GOT3 (cell line): ENCODE data around the gene WDR55.
"Not testable (repeated sequence)": the region's sequence is repeated elsewhere in the genome, so short reads cannot be mapped to it uniquely, and the experiment has no call there.

Source experiments
- DNase-seq: peaks from one replicate; lab custom pipeline; 2025; ENCODE audit warnings: mixed read lengths; lab: John Stamatoyannopoulos, UW

Gene WDR55

DNA sequence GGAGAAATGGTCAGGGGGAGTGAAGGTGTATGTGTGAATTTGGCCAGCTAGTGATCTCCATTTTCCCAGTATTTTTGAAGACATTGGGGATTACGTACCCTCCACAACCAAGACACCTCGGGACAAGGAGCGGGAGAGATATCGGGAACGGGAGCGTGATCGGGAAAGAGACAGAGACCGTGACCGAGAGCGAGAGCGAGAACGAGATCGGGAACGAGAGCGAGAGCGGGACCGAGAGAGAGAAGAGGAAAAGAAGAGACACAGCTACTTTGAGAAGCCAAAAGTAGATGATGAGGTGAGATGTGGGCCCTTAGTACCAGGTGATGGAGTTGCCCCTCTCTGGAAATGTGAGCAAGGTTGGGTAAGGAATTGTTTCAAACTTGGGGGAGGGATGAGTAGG is 5.8 kb upstream of the WDR55 start:
- no peak for DNase-seq

DNA sequence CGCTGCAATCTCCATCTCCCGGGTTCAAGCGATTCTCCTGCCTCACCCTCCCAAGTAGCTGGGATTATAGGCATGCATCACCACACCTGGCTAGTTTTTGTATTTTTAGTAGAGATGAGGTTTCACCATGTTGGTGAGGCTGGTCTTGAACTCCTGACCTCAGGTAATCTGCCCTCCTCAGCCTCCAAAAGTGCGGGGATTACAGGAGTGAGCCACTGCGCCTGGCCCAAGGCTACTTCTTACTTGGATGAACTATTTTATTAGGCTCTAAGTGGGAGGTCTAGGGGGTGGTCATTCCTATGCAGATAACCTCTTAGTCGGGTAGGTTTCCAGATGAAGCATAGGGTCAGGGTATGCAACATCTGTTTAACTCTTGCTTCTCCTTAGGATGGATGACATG is 4.3 kb upstream of the WDR55 start:
- DNase-seq, result not testable (repeated sequence)

DNA sequence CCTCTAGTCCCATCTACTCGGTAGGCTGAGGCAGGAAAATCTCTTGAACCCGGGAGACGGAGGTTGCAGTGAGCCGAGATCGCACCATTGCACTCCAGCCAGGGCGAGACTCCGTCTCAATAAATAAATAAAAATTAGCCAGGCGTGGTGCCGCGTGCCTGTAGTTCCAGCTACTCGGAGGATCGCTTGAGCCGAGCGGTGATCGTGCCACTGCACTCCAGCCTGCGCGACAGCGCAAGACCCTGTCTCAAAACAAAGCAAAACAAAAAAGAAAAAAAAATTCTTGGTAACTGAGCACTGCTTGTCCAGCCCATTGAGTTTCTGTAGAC is 710 bp upstream of the WDR55 start:
- DNase-seq, result no peak

DNA sequence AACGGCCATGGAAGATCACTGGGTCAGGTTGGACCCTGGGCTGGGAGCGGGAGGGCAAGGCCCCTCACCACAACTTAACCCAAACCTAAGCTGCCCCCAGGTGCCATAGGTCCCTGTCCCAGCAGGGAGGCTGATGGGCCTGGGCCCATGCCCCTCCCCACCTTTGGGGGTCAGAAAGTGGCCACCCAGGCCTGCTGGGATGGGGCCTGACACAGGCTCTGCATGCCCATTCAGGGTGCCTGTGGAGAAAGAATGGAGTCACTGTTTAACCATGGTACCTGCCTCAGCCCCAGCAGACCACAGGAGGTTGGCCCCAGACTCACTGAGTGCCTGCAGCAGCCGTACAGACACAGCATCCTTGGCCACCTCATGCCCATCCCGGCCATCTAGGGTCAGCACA is 6.3 kb downstream of the WDR55 start:
- DNase-seq, result not testable (repeated sequence)

DNA sequence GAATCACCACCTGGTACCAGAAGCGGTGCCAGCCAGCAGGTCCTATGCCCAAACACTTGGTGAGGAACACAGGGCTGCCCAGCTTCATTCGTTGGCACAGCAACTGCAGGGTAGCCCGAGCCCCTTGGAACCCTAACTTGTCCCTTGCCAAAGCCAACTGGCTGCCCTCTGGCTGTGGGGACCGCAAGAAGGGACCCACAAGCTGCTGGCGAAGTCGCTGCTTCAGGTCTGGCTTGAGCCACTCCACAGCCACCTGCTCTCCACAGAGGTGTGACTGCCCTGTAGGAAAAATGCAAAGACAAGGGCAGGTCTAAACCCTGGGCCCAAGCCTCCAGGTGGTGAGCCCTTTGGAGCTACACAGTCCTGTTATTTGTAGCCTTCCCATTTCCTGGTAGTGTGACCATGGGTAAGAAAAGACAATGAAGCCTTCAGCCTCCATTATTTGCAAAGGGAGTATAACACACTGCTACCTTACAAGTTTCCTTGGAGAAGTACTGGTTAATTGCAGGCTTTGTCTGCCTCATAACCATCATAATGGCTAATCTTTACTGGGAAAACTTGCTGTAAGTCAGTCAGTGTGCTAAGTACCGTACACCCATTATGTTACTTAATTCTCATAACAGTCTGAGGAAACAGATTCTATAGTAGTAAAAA is 6.9 kb downstream of the WDR55 start:
- no peak for DNase-seq

DNA sequence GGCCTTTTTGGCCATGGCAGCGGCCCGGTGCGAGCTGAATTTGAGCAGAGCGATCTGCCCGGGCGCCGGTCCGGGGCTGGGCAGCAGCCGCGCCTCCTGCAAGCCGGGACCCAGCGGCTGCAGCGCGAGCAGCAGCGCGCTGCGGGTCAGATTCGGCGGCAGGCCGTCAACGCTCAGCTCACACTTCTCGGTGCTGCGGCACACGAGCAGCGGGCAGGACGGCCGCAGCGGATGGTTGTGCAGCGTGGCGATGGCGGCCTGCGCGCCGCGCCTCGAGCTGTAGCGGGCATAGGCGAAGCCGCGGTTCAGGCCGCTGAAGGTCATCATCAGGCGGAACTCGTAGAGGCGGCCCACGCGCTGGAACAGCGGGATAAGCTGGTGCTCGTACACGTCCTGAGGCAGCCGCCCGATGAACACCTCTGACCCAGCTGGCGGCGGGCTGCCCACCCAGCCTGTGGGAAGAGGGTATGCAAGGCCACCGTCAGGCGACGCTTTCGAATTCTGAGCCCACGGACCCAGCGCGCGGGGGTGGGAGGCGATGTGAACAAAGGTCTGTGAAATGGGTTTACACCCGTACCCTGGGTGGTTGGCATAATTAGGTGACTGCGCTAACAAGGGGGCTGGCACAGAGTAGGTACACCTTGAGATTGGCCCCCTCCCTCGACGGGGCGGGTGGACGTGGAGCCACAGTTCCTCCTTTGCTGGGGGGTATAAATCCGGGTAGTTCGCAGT is 7.9 kb downstream of the WDR55 start:
- DNase-seq, result no peak

DNA sequence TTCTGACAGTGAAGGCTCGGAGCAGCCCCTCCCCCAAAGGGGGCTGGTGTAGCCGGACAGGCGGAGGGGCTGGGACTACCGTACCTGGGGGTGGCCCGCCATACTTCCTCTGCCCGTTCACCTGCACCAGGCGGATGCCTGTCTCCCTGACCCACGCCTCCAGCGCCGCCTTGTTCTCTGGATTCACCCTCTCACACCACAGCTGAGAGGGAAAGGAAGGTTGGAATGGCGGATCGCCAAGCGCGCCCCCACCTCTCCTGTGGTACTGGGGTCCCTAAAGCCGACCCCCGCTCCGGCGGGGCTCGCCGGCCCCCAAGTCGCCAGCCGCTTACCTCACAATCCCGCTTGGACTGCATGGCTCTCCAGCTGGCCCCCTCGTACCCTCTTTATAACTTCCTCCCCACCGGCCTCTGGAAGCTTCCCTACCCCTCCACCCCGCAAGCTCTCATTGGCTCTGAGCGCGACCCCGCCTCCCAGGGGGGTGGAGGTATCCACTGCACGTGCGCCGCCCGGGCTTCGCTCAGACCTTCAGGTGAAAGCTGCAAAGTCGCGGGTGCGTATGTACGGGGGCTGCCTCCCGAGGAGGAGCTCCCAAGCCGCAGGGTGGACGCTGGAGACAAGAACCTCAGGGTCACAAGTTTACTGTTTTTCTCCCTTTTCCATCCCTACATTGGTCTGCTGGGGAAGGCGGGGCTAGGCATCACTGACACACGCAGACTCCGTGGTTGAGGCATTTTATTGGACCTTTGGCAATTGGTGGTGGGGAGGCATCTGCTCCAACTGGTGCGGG is 8.7 kb downstream of the WDR55 start, which contains the start of gene DND1:
Gene DND1 (minus strand): TSS at position 390 of the 790 bp plus-strand sequence. CDS start 34 bp downstream, at position 356.
- DNase-seq, result no peak

DNA sequence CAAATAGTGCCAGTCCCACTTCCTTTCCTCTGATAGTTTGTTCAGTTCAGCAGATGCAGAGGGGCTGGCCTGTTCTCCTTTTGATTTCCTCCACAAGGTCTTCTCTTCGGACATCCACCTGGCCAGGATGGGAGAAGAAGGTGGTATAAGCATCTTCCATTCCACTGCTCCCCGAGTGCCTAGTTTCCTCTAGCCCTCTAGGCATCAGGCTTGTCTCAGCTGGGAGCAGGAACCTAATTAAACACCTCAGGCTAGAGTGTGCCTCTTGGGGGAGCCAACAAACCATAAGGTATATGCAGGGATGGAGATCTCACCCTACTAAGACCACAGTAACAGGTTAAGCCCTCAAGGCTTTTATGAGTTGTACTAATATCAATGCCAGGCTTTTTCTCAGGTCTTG is 9.5 kb downstream of the WDR55 start:
- DNase-seq, result no peak

DNA sequence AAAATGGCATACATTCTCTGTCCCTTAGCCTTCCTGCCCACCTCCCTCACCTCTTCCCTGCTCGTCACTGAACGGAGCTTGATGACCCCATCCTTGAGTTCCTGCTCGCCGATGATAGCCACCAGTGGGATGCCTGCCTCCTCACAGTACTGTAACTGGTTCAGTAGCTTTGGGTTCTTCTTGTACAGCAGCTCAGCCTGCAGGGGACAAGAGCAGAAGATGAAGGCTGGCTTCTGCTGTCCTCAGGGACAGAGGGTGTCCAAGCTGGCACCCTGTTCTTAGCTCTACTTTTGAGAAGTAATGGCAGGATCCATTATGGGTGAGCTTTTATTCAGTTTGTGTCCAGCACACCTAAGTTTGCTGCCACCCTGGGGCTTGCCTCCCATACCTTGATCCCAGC is 9.9 kb downstream of the WDR55 start:
- DNase-seq, result no peak

DNA sequence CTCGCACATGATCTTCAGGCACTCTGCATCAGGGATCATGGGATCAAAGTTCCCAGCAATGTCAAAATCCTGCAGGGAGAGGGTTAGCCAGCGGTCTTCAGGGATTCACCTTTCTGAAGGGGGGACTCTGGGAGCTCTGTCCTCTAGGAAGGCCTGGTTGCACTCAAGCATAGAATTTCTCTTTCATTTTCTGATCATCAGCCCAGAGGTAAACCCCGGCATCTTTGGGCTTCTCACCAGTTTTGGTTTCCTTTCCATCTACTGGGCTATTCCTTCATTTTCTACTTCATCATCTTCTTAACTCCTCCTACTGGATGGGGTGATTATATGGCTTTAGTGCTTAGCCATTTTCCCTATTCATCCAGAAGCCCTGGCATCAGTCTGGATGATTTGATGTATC is 13.2 kb downstream of the WDR55 start:
- DNase-seq, result no peak

DNA sequence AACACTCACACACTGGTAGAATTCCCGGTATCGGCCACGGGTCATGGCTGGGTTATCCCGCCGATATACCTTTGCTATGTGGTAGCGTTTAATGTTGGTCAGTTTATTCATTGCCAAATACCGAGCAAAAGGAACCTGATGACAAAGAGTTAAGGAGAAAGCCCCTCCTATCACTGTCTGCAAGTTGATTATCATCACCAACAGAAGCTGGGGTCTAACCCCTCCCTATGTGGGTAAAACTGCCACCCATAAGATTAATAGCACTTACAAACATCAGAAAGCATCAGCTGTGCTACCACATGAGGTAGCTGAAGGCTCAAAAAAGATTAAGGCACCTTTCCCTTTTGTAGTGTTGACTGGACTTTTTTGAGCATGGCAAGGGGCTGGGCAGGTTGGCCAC is 14.3 kb downstream of the WDR55 start:
- DNase-seq, result no peak

DNA sequence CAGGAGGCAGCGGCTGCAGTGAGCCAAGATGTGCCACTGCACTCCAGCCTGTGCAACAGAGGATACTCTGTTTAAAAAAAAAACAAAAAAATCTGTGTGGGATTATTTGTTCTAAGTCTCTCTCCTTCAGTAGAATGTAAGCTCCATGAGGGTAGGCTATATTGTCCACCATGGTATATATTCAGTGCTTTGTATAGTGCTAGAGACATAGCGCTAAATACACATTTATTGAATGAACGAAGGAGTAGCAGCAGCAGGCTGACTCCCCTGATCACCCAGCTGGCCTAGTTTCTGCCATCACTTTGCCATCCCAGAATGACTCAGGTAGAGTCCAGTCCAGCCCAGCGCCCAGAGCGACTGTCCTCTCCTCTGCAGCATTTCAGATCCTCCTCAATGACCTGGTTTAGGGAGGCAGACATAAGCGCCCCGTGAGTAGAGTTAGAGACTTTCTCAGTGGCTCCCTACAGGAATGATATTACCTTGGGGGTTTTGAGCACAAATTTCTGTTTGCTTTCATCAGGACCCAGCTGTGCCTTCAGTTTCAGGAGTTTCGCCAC is 25.8 kb downstream of the WDR55 start:
- DNase-seq, result no peak

DNA sequence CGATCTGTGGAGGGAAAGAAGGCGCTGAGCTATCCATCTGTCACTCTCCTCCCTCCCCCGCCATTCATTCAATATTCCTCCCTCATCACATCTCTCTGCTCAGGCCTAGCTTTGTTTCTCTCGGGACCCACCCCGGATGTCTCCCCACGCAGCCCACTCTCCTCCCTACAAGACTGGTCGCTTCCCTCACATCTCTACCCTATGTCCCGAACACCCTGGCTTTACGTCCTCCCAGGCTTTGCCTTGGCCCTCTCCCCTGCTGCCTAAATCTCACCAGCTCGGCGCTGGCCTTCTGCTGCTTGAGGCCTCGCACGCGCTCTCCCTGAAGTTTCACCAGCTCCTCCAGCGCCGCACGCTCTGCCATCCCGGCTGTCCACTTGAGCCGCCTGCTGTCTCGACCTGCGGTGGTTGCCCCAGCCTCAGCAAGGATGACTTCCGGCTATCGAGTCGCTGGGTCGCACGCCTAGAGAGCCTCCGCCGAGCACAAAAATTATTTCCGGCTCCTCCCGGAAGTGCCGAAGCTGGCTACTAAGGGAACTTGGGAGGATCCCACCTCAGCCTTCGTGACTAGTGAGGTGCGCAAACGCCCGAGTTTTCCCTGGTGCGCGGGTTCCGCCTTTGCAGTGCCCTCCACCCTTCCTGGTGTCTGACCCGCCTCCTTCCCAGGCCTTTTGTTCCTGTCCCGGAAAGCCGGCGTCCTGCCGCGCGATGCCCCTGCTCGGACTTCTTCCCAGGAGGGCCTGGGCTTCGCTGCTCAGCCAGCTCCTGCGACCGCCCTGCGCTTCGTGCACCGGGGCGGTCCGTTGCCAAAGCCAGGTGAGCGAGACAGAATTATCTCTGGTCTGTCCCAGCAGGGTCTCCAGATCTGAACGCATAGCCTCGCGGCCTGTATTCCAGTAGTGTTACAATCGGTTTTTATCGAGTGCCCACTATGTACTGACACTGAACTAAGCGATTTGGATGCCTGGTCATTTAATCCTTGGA is 26.5 kb downstream of the WDR55 start, which contains the start of the genes HARS1 and HARS2:
Gene HARS1 (minus strand): TSS at position 430 of the 984 bp plus-strand sequence. CDS start 66 bp downstream, at position 364.
Gene HARS2 (plus strand): TSS at position 515 of the 984 bp plus-strand sequence. CDS start 194 bp downstream, at position 709.
- peak; percentile 74 for DNase-seq

DNA sequence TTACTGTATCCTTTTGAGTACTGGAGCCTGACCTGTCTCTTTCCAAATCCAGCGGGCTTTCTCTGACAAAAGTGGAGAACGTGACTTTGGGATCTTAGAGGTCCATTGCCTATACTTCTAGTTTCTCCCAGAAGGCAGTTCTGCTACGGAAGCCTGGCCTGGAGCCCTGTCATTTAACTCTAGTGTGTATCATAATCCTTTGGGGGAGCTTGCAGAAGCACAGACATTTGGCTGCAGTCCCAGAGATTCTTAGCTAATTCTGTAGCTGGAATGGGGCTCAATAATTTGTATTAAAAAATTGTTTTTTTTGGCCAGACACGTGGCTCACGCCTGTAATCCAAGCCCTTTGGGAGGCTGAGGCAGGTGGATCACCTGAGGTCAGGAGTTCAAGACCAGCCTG is 29.6 kb downstream of the WDR55 start:
- no peak for DNase-seq

DNA sequence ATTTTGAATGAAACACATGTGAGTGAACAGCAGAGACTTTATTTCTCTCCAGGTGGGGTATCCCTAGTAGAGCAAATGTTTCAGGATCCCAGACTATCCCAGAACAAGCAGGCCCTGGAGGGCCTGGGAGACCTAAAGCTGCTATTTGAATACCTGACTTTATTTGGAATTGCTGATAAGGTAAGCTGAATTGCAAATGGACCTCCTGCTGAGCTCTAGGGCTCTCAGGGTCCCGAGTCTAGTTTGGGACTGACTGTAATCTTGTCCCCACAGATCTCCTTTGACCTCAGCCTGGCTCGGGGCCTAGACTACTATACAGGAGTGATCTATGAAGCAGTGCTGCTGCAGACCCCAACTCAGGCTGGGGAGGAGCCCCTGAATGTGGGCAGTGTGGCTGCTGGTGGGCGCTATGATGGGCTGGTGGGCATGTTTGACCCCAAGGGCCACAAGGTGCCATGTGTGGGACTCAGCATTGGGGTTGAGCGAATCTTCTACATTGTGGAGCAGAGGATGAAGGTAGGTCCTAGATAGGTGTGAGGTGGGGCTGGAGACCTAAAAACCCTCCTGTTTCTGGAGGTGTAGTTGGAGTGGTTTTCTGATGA is 32.3 kb downstream of the WDR55 start:
- no peak for DNase-seq

DNA sequence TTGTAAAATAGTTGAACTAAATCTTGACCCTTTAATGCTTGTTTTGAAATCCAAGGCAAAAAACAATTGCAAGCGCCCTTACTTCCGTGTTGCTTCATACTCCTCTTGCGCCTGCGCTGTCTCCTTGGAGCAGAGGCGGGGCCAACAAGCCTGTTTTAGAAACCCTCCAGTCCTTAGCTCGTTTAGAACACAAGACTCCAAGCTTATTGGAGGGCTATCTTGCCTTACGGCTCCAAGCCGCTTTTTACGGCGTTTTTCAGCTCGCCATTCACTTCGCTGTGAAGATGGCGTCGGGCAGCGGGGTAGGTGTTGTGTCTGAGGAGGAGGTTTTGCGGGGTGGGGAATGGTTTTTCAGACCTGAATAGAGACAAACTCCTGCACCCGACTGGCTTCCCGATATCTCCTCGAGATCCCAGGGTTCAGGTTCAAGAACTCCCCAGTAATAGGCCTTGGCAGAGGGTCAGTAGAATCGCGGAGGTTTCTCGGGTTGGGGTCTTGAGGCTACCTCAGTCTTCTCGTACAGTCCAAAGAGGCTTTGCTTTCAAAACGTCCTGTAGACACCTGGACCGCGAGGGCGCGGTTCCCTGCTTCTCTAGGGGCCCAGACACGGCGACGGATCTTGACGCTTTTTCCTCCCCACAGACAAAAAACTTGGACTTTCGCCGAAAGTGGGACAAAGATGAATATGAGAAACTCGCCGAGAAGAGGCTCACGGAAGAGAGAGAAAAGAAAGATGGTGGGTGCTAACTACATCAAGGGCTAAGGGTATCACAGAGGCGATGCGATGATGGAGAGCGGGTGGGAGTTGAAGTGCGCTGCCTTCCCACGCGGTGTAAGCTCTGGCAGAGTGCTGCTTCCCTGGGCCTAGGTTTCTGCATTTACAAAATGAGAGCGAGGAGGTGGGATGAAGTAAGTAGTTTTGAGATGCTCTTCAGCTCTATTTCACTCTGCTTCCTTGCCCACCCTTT is 35.8 kb downstream of the WDR55 start, which contains the start of gene ZMAT2:
Gene ZMAT2 (plus strand): TSS at position 271 of the 968 bp plus-strand sequence. CDS start 14 bp downstream, at position 285.
- peak; percentile 90 for DNase-seq

DNA sequence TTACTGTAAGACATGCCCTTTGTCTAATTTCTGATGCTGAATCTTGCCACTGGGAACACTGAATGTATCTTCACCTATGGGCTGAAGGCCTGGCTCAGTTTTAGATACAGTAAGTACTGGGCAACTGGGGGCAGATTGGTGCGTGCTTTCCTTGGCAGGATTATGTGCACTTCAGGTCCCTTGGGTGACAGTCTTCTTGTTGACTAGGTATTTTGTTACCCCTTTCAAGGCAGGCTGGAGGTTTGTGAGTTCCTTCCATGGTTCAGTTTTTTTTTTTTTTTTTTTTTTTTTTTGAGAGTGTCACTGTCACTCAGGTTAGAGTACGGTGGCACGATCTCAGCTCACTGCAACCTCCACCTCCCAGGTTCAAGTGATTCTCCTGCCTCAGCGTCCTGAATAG is 43.1 kb downstream of the WDR55 start:
- no peak for DNase-seq

DNA sequence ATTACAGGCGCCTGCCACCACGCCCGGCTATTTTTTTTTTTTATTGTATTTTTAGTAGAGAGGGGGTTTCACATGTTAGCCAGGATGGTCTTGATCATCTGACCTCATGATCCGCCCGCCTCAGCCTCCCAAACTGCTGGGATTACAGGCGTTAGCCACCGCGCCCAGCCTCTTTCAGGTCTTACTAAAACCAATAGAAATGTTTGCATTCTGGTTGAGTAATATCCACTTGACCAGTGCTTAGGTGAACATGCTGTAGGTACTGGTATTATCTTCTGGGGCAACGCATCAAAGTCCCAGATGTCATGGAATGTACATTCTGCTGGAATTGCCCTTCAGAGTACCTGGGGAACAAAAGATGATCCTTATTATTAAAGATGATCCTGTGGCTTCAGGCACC is 44.1 kb downstream of the WDR55 start:
- not testable (repeated sequence) for DNase-seq

DNA sequence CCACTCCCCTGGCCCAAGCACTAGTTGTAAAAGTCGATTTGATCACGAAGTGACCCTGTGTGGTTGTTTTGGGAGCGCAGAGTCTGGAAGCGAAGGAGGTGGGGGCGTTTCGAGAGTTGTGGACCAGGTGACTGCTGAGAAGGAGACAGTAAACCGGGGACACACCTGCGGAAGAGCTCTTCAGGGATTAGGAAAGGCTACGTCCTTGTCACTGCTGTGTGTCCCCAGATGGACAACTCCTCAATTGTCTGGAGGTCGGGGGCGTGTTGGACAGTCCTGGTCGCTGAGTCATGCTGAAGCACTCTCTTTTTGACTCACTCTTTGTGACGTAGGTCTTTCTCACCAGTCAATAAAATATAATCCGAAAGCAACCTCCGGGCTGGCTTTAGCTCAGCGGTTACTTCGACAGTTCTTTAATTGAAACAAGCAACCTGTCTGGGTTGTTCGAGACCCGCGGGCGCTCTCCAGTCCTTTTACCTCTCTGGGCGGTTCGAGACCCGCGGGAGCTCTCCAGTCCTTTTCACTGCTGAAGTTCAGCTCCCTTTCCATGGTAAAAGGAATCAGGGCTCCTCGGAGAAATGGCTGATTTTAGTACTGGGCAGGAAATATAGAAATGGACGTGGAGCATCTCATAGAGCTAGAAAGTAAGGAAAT is 46.3 kb downstream of the WDR55 start:
- DNase-seq, result peak; percentile 95
